Measurements from ENCODE around the gene OR9A2.

DNA sequence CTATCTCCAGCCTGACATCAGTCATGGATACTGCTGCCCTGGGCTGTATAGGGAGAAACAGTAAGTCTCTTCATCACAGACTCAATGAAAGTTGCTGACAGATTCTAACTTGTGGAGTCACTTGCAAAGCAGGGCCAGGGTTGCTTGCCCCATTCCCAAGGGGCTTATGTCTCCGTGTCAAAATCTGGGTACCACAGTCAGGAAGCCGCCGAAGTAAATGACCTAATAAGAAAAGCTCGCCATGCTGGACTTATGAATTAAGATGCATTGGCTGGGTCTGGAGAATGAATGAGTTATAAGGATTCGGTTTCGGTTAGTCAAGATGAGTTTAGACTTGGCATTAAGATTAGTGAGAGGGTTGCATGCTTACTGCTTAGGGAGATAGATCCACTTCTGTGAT, 14.4 kb upstream of the OR9A2 start:
- TF ChIP-seq RAD21 (IDR thresholded peaks at IDR 0.05; ENCODE audit: low read depth) (no peak), EZH2 (IDR thresholded peaks at IDR 0.05) (no peak), POLR2A (IDR thresholded peaks at IDR 0.05; ENCODE audit: borderline replicate concordance, extremely low read depth, insufficient read depth, insufficient read length) (no peak), SP1 (IDR thresholded peaks at IDR 0.05; ENCODE audit: low read depth) (no peak), CEBPB (IDR thresholded peaks at IDR 0.05; ENCODE audit: low read depth) (no peak), POLR2AphosphoS5 (IDR thresholded peaks at IDR 0.05; ENCODE audit: low read depth, low read length) (no peak)
- TF ChIP-seq, protein P1, sequence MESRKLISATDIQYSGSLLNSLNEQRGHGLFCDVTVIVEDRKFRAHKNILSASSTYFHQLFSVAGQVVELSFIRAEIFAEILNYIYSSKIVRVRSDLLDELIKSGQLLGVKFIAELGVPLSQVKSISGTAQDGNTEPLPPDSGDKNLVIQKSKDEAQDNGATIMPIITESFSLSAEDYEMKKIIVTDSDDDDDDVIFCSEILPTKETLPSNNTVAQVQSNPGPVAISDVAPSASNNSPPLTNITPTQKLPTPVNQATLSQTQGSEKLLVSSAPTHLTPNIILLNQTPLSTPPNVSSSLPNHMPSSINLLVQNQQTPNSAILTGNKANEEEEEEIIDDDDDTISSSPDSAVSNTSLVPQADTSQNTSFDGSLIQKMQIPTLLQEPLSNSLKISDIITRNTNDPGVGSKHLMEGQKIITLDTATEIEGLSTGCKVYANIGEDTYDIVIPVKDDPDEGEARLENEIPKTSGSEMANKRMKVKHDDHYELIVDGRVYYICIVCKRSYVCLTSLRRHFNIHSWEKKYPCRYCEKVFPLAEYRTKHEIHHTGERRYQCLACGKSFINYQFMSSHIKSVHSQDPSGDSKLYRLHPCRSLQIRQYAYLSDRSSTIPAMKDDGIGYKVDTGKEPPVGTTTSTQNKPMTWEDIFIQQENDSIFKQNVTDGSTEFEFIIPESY (IDR thresholded peaks at IDR 0.05; ENCODE audit: extremely low read depth, insufficient replicate concordance, low read length), result no peak
- TF ChIP-seq, protein P2, sequence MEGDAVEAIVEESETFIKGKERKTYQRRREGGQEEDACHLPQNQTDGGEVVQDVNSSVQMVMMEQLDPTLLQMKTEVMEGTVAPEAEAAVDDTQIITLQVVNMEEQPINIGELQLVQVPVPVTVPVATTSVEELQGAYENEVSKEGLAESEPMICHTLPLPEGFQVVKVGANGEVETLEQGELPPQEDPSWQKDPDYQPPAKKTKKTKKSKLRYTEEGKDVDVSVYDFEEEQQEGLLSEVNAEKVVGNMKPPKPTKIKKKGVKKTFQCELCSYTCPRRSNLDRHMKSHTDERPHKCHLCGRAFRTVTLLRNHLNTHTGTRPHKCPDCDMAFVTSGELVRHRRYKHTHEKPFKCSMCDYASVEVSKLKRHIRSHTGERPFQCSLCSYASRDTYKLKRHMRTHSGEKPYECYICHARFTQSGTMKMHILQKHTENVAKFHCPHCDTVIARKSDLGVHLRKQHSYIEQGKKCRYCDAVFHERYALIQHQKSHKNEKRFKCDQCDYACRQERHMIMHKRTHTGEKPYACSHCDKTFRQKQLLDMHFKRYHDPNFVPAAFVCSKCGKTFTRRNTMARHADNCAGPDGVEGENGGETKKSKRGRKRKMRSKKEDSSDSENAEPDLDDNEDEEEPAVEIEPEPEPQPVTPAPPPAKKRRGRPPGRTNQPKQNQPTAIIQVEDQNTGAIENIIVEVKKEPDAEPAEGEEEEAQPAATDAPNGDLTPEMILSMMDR (IDR thresholded peaks at IDR 0.05 in 2 of 3, conservative IDR thresholded peaks at IDR 0.05 in 1 of 3; ENCODE audit: borderline replicate concordance in 1 of 3, insufficient read depth in 1 of 3, low read depth in 2 of 3, low read length in 2 of 3), result no peak
- TF ChIP-seq, protein P3, sequence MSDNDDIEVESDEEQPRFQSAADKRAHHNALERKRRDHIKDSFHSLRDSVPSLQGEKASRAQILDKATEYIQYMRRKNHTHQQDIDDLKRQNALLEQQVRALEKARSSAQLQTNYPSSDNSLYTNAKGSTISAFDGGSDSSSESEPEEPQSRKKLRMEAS (IDR thresholded peaks at IDR 0.05), result no peak
